K562 (cell line): ENCODE measurements around the gene PRRX1. TPM values are rescaled to one million over a fixed set of nuclear protein-coding genes. Genes with fewer than 3 reads are reported as not detected.

ENCODE experiments used
- ATAC-seq: fragments of 200-7000 bp; cut with Tn5 transposase; 3 replicates; pipeline ENCODE4 v1.9.1; 2020; ENCODE audit warnings: moderate library complexity
- BruUV-seq: library from RNA; stranded (reverse); fragments of 400-500 nt; replicated peaks from 2 replicates; lab custom pipeline; 2021; lab: Mats Ljungman, UMichigan
- CTCF ChIA-PET: fragments of 300-600 bp; formaldehyde crosslinking; extraction: SDS; loops from one replicate; lab custom pipeline; 2021; ENCODE audit warnings: low intra/inter-chr PET ratio; lab: Yijun Ruan, JAX
- POLR2A ChIA-PET: fragments of 300-600, 350-650 bp; sonication (Branson Sonifier 250); formaldehyde crosslinking; extraction: SDS; loops from one replicate; lab custom pipeline; 2021; ENCODE audit warnings: antibody characterized with exemption, inconsistent platforms; lab: Yijun Ruan, JAX
- DNase-seq, 4 experiments: peaks; one replicate each; pipeline versions ENCODE4 v3.0.0 to v3.0.0-alpha.2; 2011 to 2018; ENCODE audit warnings: low spot score in 3 of 4, mixed read lengths in 3 of 4; ENCODE audit errors: extremely low read depth in 1 of 4
- FAIRE-seq: peaks from 2 replicates; lab custom pipeline; 2011; peaks lifted over from hg19 to GRCh38; lab: Jason Lieb, UNC
- H2AFZ ChIP-seq: 2 replicates; pipeline ENCODE4 v1.6.0; 2011; ENCODE audit warnings: low read depth, low read length, control low read depth, inconsistent platforms
- H3K27ac ChIP-seq: fragments of 200-600 bp; 3 replicates; pipeline ENCODE4 v1.8.0; 2011; ENCODE audit warnings: low read depth, mild to moderate bottlenecking, control low read depth, inconsistent platforms, low read length, moderate library complexity, mixed read lengths; ENCODE audit errors: extremely low read depth
- H3K27me3 ChIP-seq, 2 experiments: fragments of 300-600 bp in 1 of 2; 2 replicates in 1 of 2; 3 replicates in 1 of 2; pipeline versions ENCODE4 v1.6.0 to v1.8.0; 2011; ENCODE audit warnings: inconsistent platforms in 2 of 2, low read length in 2 of 2, mild to moderate bottlenecking in 1 of 2, mixed read lengths in 1 of 2, moderate library complexity in 1 of 2; ENCODE audit not compliant: control insufficient read depth in 2 of 2, insufficient read depth in 2 of 2
- H3K36me3 ChIP-seq: fragments of 300-600 bp; 3 replicates; pipeline ENCODE4 v1.8.0; 2011; ENCODE audit warnings: mild to moderate bottlenecking, low read length, inconsistent platforms; ENCODE audit not compliant: control insufficient read depth, insufficient read depth
- H3K4me1 ChIP-seq, 2 experiments: fragments of 200-600 bp in 1 of 2; replicated peaks in 1 of 2; 2 replicates in 1 of 2; 3 replicates in 1 of 2; pipeline versions ENCODE4 v1.5.1 to v1.8.0; 2011; ENCODE audit warnings: inconsistent platforms in 2 of 2, low read length in 2 of 2, mild to moderate bottlenecking in 1 of 2, mixed read lengths in 1 of 2, moderate library complexity in 1 of 2; ENCODE audit not compliant: control insufficient read depth in 2 of 2, insufficient read depth in 2 of 2
- H3K4me2 ChIP-seq: 2 replicates; pipeline ENCODE4 v1.6.1; 2011; ENCODE audit warnings: low read length, control low read depth, inconsistent platforms, mixed read lengths; ENCODE audit not compliant: insufficient read depth
- H3K4me3 ChIP-seq: fragments of 200-600 bp; sonication (generic), shearing (Covaris generic); 2 replicates; pipeline ENCODE4 v1.5.1; 2016; ENCODE audit warnings: control low read depth, inconsistent platforms
- H3K79me2 ChIP-seq: fragments of 200-600 bp; 3 replicates; pipeline ENCODE4 v1.8.0; 2011; ENCODE audit warnings: low read length, inconsistent platforms; ENCODE audit not compliant: control insufficient read depth, insufficient read depth
- H3K9ac ChIP-seq, 2 experiments: 2 replicates each; pipeline versions ENCODE4 v1.6.0 to v1.6.1; 2011; ENCODE audit warnings: low read depth in 2 of 2, low read length in 2 of 2, control low read depth in 1 of 2, inconsistent platforms in 1 of 2, mild to moderate bottlenecking in 1 of 2, mixed read lengths in 1 of 2; ENCODE audit not compliant: insufficient read depth in 1 of 2
- H3K9me1 ChIP-seq: one replicate; pipeline ENCODE4 v1.6.0; 2011; ENCODE audit warnings: inconsistent platforms, mild to moderate bottlenecking, low read length, moderate library complexity; ENCODE audit not compliant: control insufficient read depth, insufficient read depth
- H3K9me3 ChIP-seq: replicated peaks from 2 replicates; pipeline ENCODE4 v1.5.1; 2011; ENCODE audit warnings: low read depth, low read length, inconsistent platforms; ENCODE audit not compliant: control insufficient read depth, insufficient read depth
- H4K20me1 ChIP-seq: replicated peaks from 2 replicates; pipeline ENCODE4 v1.6.1; 2011; ENCODE audit warnings: low read length, inconsistent platforms, mixed read lengths; ENCODE audit not compliant: control insufficient read depth, insufficient read depth
- ARHGAP35 ChIP-seq: fragments of 450-650 bp; IDR thresholded peaks from 2 replicates; pipeline ENCODE4 v1.6.1; 2018; ENCODE audit not compliant: partially characterized antibody
- CBFB ChIP-seq: sonication (generic); formaldehyde crosslinking; IDR thresholded peaks from 2 replicates; pipeline ENCODE4 v1.4.0; 2020; ENCODE audit warnings: mild to moderate bottlenecking, missing genetic modification reagents
- E2F8 ChIP-seq: fragments of 450-650 bp; IDR thresholded peaks from 2 replicates; pipeline ENCODE4 v1.7.1; 2018; ENCODE audit warnings: mild to moderate bottlenecking, low read depth; ENCODE audit not compliant: partially characterized antibody
- L3MBTL2 ChIP-seq: fragments of 450-650 bp; IDR thresholded peaks from 2 replicates; pipeline ENCODE4 v1.6.1; 2016; ENCODE audit warnings: mild to moderate bottlenecking, moderate library complexity
- NBN ChIP-seq: fragments of 450-650 bp; IDR thresholded peaks from 2 replicates; pipeline ENCODE4 v1.6.1; 2016; ENCODE audit warnings: low read depth, mild to moderate bottlenecking
- PREB ChIP-seq: sonication (generic); formaldehyde crosslinking; IDR thresholded peaks from 2 replicates; pipeline ENCODE4 v1.8.1; 2023; ENCODE audit warnings: mild to moderate bottlenecking, missing genetic modification reagents
- TAF9B ChIP-seq: fragments of 450-650 bp; IDR thresholded peaks from 2 replicates; pipeline ENCODE4 v1.6.1; 2018; ENCODE audit warnings: mild to moderate bottlenecking; ENCODE audit not compliant: partially characterized antibody
- TCF15 ChIP-seq: fragments of 250-450 bp; sonication (Bioruptor Pico); IDR thresholded peaks from 2 replicates; pipeline ENCODE4 v1.8.0; 2022; ENCODE audit warnings: moderate library complexity, mild to moderate bottlenecking, inconsistent platforms
- TFAM ChIP-seq: fragments of 250-450 bp; sonication (Bioruptor Pico); conservative IDR thresholded peaks from 2 replicates; pipeline ENCODE4 v1.5.0; 2021; ENCODE audit warnings: mild to moderate bottlenecking, moderate library complexity
- ZBTB9 ChIP-seq: fragments of 450-650 bp; formaldehyde crosslinking; IDR thresholded peaks from 2 replicates; pipeline ENCODE4 v1.4.0; 2020; ENCODE audit warnings: mild to moderate bottlenecking, moderate library complexity
- ZNF444 ChIP-seq: fragments of 250-450 bp; sonication (Bioruptor Pico); IDR thresholded peaks from 2 replicates; pipeline ENCODE4 v1.4.0; 2020; ENCODE audit warnings: mild to moderate bottlenecking, moderate library complexity
- WGBS: fragments of 100-300 bp; shearing (Covaris generic); methylation state at CpG from one replicate; pipeline ENCODE4 v1.1.6; 2016; ENCODE audit warnings: low coverage, mixed read lengths; ENCODE audit not compliant: insufficient coverage; ENCODE audit errors: missing lambda C conversion rate; 5-methylcytosine and 5-hydroxymethylcytosine counted together
- in situ Hi-C: fragments of 300-500 bp; cut with MboI; formaldehyde crosslinking; loops from 4 replicates; pipeline ENCODE4 v1.15.0; 2018; ENCODE audit warnings: inconsistent platforms, mixed read lengths
- intact Hi-C: fragments of 100-400 bp; cut with micrococcal nuclease; formaldehyde crosslinking; loops from 2 replicates; pipeline ENCODE4 v1.14.2; 2022
- polyA plus RNA-seq, 8 experiments: library from polyadenylated mRNA; depleted of rRNA in 4 of 8; stranded (reverse) in 5 of 8; unstranded in 3 of 8; fragments of >200 nt; fragmentation: Nextera tagmentation in 2 of 8; fragmentation: Illumina TruSeq in 1 of 8; extraction: Ambion mirVana in 2 of 8; extraction: Trizol in 1 of 8; gene quantifications; 2 replicates each; pipeline versions ENCODE4 v1.2.1 to v1.2.3, GENCODE V29; 2011 to 2014; ENCODE audit warnings: inconsistent platforms in 1 of 8, missing spikeins in 1 of 8
- total RNA-seq, 7 experiments: library from RNA; depleted of rRNA in 6 of 7; stranded (reverse); fragments of >200 nt in 6 of 7; fragmentation: Illumina TruSeq in 2 of 7; extraction: Trizol in 2 of 7; gene quantifications; 2 replicates each; pipeline versions ENCODE4 v1.2.1 to v1.2.3, GENCODE V29; 2011 to 2021; ENCODE audit warnings: low replicate concordance in 1 of 7

The PRRX1 gene
- total and polyA plus RNA-seq, 9 of the 15 experiments (the other 6 are each of a cell fraction or from before 2014, with no cell fraction given), result not detected

GRCh38 chr1:170674239-170674638, 10.3 kb downstream of the PRRX1 start:
- H3K36me3 ChIP-seq, result no peaks in the 10 kb centered on the region
- H3K79me2 ChIP-seq, result no peaks in the 10 kb centered on the region
- H3K27ac ChIP-seq, result no peak overlapping the region
- in situ Hi-C loops (no loop called here), intact Hi-C loops (loop anchor here (5.0 kb wide), 1 partner anchor 747 kb away; no protein-coding TSS in a partner anchor)
- WGBS, result 0% methylated on average over 3 of the region's 3 CpGs
- TF ChIP-seq CBFB (CRISPR knock-in tag), result no peak
- no peak for TF ChIP-seq TFAM (CRISPR knock-in tag)
- TF ChIP-seq PREB, result no peak
- no peak for TF ChIP-seq TAF9B
- BruUV-seq, result no TSS peak
- POLR2A ChIA-PET, result no interaction called here
- FAIRE-seq, result no peak
- no peaks in the 10 kb centered on the region for H3K9me1 ChIP-seq
- no peak for DNase-seq
- no peak overlapping the region for H3K9ac ChIP-seq
- no peaks in the 10 kb centered on the region for H3K4me1 ChIP-seq
- H3K4me2 ChIP-seq, result no peak overlapping the region
- no peaks in the 10 kb centered on the region for H3K9me3 ChIP-seq
- 0 out of 5 replicates have a peak, but pooled peaks cover 0 to 3% of the 10 kb centered on the region in 2 experiments for H3K27me3 ChIP-seq
- CTCF ChIA-PET, result no interaction called here
- H3K4me3 ChIP-seq, result no peak overlapping the region
- no peaks in the 10 kb centered on the region for H4K20me1 ChIP-seq
- no peak for ATAC-seq
- no peak overlapping the region for H2AFZ ChIP-seq

GRCh38 chr1:170674986-170675385, 11.1 kb downstream of the PRRX1 start:
- CTCF ChIA-PET, result no interaction called here
- no peaks in the 10 kb centered on the region for H4K20me1 ChIP-seq
- H3K27me3 ChIP-seq, result 0 out of 5 replicates have a peak, but pooled peaks cover 0 to 3% of the 10 kb centered on the region in 2 experiments
- no peak for FAIRE-seq
- 0% methylated on average over 1 of the region's 1 CpG for WGBS
- in situ Hi-C loops (no loop called here), intact Hi-C loops (loop anchor here (5.0 kb wide), 1 partner anchor 748 kb away; no protein-coding TSS in a partner anchor)
- H3K9ac ChIP-seq, result no peak overlapping the region
- H3K4me1 ChIP-seq, result no peaks in the 10 kb centered on the region
- no peaks in the 10 kb centered on the region for H3K9me3 ChIP-seq
- no peak overlapping the region for H3K4me2 ChIP-seq
- H3K36me3 ChIP-seq, result no peaks in the 10 kb centered on the region
- no peak for DNase-seq
- POLR2A ChIA-PET, result no interaction called here
- H3K27ac ChIP-seq, result no peak overlapping the region
- ATAC-seq, result no peak
- H3K4me3 ChIP-seq, result no peak overlapping the region
- no peaks in the 10 kb centered on the region for H3K9me1 ChIP-seq
- no TSS peak for BruUV-seq
- H3K79me2 ChIP-seq, result no peaks in the 10 kb centered on the region
- H2AFZ ChIP-seq, result no peak overlapping the region
- TF ChIP-seq ZNF444 (no peak), L3MBTL2 (no peak), ZBTB9 (CRISPR knock-in tag) (no peak), E2F8 (no peak), TCF15 (CRISPR knock-in tag) (no peak), ARHGAP35 (no peak), NBN (no peak)
